HepG2 (cell line): ENCODE data around the gene GPR156. TPM values are rescaled to one million over a fixed set of nuclear protein-coding genes. Genes with fewer than 3 reads are reported as not detected.

ENCODE experiments used
- ATAC-seq: fragments of 200-7000 bp; cut with Tn5 transposase; 3 replicates; pipeline ENCODE4 v1.9.1; 2020; ENCODE audit warnings: mild to moderate bottlenecking, moderate library complexity
- BruUV-seq: library from RNA; stranded (reverse); fragments of 400-500 nt; replicated peaks from 2 replicates; lab custom pipeline; 2021; lab: Mats Ljungman, UMichigan
- CTCF ChIA-PET: fragments of 300-600 bp; formaldehyde crosslinking; extraction: SDS; loops from one replicate; lab custom pipeline; 2021; ENCODE audit warnings: low total read pairs, inconsistent platforms, low intra/inter-chr PET ratio; lab: Yijun Ruan, JAX
- POLR2A ChIA-PET: fragments of 350-600 bp; sonication (Branson Sonifier 250); formaldehyde crosslinking; loops from one replicate; lab custom pipeline; 2020; ENCODE audit warnings: antibody characterized with exemption, inconsistent platforms; lab: Yijun Ruan, JAX
- DNase-seq: peaks from one replicate; pipeline ENCODE4 v3.0.0-alpha.2; 2015; ENCODE audit warnings: low spot score
- FAIRE-seq: peaks from 3 replicates; lab custom pipeline; 2011; peaks lifted over from hg19 to GRCh38; lab: Jason Lieb, UNC
- H2AFZ ChIP-seq: one replicate; pipeline ENCODE4 v1.6.1; 2011; ENCODE audit warnings: low read length, inconsistent platforms
- H3K27ac ChIP-seq: fragments of 300-600 bp; 3 replicates; pipeline ENCODE4 v1.8.0; 2011; ENCODE audit warnings: mixed run types, mild to moderate bottlenecking, mixed read lengths, low read length, inconsistent platforms; ENCODE audit not compliant: insufficient read depth; ENCODE audit errors: extremely low read length
- H3K27me3 ChIP-seq, 2 experiments: fragments of 200-600 bp in 1 of 2; 2 replicates in 1 of 2; 3 replicates in 1 of 2; pipeline versions ENCODE4 v1.6.0 to v1.8.0; 2011; ENCODE audit warnings: low read length in 2 of 2, mild to moderate bottlenecking in 2 of 2, moderate library complexity in 2 of 2, inconsistent platforms in 1 of 2; ENCODE audit not compliant: insufficient read depth in 2 of 2, control insufficient read depth in 1 of 2
- H3K36me3 ChIP-seq, 2 experiments: fragments of 200-600 bp in 1 of 2; replicated peaks in 1 of 2; 2 replicates in 1 of 2; 3 replicates in 1 of 2; pipeline versions ENCODE4 v1.5.1 to v1.8.0; 2011; ENCODE audit warnings: low read length in 2 of 2, inconsistent platforms in 1 of 2; ENCODE audit not compliant: insufficient read depth in 2 of 2, control insufficient read depth in 1 of 2
- H3K4me1 ChIP-seq: 2 replicates; pipeline ENCODE4 v1.5.1; 2012; ENCODE audit warnings: low read length, inconsistent platforms; ENCODE audit not compliant: insufficient read depth
- H3K4me2 ChIP-seq: 2 replicates; pipeline ENCODE4 v1.6.0; 2011; ENCODE audit warnings: low read depth, low read length, inconsistent platforms
- H3K4me3 ChIP-seq, 3 experiments: fragments of 200-600 bp in 1 of 3; sonication (generic), shearing (Covaris generic) in 1 of 3; replicated peaks in 1 of 3; 2 replicates each; pipeline ENCODE4 v1.5.1; 2011 to 2016; ENCODE audit warnings: low read length in 3 of 3, inconsistent platforms in 2 of 3, low read depth in 2 of 3, mild to moderate bottlenecking in 2 of 3, control low read depth in 1 of 3, mixed read lengths in 1 of 3; ENCODE audit not compliant: insufficient read depth in 1 of 3
- H3K79me2 ChIP-seq: one replicate; pipeline ENCODE4 v1.6.1; 2011; ENCODE audit warnings: low read length, inconsistent platforms; ENCODE audit not compliant: insufficient read depth
- H3K9ac ChIP-seq: 2 replicates; pipeline ENCODE4 v1.6.0; 2011; ENCODE audit warnings: mild to moderate bottlenecking, low read depth, low read length, inconsistent platforms; ENCODE audit not compliant: insufficient read depth
- H3K9me3 ChIP-seq: 2 replicates; pipeline ENCODE4 v1.5.1; 2012; ENCODE audit warnings: mild to moderate bottlenecking, low read length
- H4K20me1 ChIP-seq: 2 replicates; pipeline ENCODE4 v1.6.0; 2011; ENCODE audit warnings: inconsistent platforms, mild to moderate bottlenecking, low read length, moderate library complexity; ENCODE audit not compliant: insufficient read depth
- FIP1L1 ChIP-seq: fragments of 200-400 bp; formaldehyde crosslinking; IDR thresholded peaks from 2 replicates; pipeline ENCODE4 v1.6.1; 2018; ENCODE audit warnings: low read depth, mild to moderate bottlenecking, low read length, moderate library complexity, borderline replicate concordance; ENCODE audit not compliant: insufficient read depth
- HNRNPK ChIP-seq: fragments of 200-400 bp; formaldehyde crosslinking; IDR thresholded peaks from 2 replicates; pipeline ENCODE4 v1.6.1; 2018; ENCODE audit warnings: low read length, low read depth, moderate library complexity, mild to moderate bottlenecking; ENCODE audit not compliant: poor library complexity, severe bottlenecking
- JDP2 ChIP-seq: sonication (generic); formaldehyde crosslinking; IDR thresholded peaks from 2 replicates; pipeline ENCODE4 v1.8.1; 2022; ENCODE audit warnings: missing genetic modification reagents, borderline replicate concordance
- MEIS2 ChIP-seq: sonication (generic); formaldehyde crosslinking; IDR thresholded peaks from 2 replicates; pipeline ENCODE4 v1.9.0; 2021; ENCODE audit warnings: mild to moderate bottlenecking, missing genetic modification reagents
- MYC ChIP-seq: sonication (generic); formaldehyde crosslinking; IDR thresholded peaks from 2 replicates; pipeline ENCODE4 v1.9.0; 2021; ENCODE audit warnings: missing genetic modification reagents, borderline replicate concordance
- NR2F1 ChIP-seq, 2 experiments: fragments of 450-650 bp in 1 of 2; formaldehyde crosslinking in 1 of 2; IDR thresholded peaks; 2 replicates each; pipeline versions ENCODE4 v1.5.0 to v1.6.1; 2016 to 2020; ENCODE audit warnings: mild to moderate bottlenecking in 1 of 2, missing compliant biosample characterization in 1 of 2, missing genetic modification reagents in 1 of 2, moderate library complexity in 1 of 2
- PAF1 ChIP-seq: IDR thresholded peaks from 2 replicates; pipeline ENCODE4 v1.6.1; 2016; ENCODE audit warnings: missing genetic modification reagents, missing compliant biosample characterization
- PHB2 ChIP-seq: fragments of 450-650 bp; IDR thresholded peaks from 2 replicates; pipeline ENCODE4 v1.6.1; 2018; ENCODE audit not compliant: partially characterized antibody
- SP5 ChIP-seq: IDR thresholded peaks from 2 replicates; pipeline ENCODE4 v1.6.1; 2016; ENCODE audit warnings: low read depth, borderline replicate concordance
- TSC22D2 ChIP-seq: sonication (generic); formaldehyde crosslinking; IDR thresholded peaks from 2 replicates; pipeline ENCODE4 v1.5.1; 2020; ENCODE audit warnings: missing genetic modification reagents, mild to moderate bottlenecking, borderline replicate concordance
- ZNF432 ChIP-seq: sonication (generic); formaldehyde crosslinking; IDR thresholded peaks from 2 replicates; pipeline ENCODE4 v1.5.0; 2020; ENCODE audit warnings: missing genetic modification reagents, mild to moderate bottlenecking, borderline replicate concordance
- ZNF644 ChIP-seq: IDR thresholded peaks from 2 replicates; pipeline ENCODE4 v1.6.1; 2016; ENCODE audit warnings: low read depth
- ZNF670 ChIP-seq: sonication (generic); formaldehyde crosslinking; IDR thresholded peaks from 2 replicates; pipeline ENCODE4 v1.8.0; 2022; ENCODE audit warnings: mild to moderate bottlenecking, missing genetic modification reagents, borderline replicate concordance
- WGBS: methylation state at CpG from one replicate; pipeline ENCODE4 v1.1.6; 2017; ENCODE audit warnings: low lambda C conversion rate; 5-methylcytosine and 5-hydroxymethylcytosine counted together
- in situ Hi-C: cut with HindIII; loops from 2 replicates; pipeline ENCODE4 v1.10.0; 2017; ENCODE audit warnings: low pct_unique_long_range_greater_than_20kb; ENCODE audit not compliant: extremely low pct_ligation_motif_present
- intact Hi-C: fragments of 100-400 bp; cut with micrococcal nuclease; formaldehyde crosslinking; loops from one replicate; pipeline ENCODE4 v1.10.0; 2022; ENCODE audit not compliant: unreplicated experiment
- polyA plus RNA-seq, 8 experiments: library from polyadenylated mRNA; depleted of rRNA in 3 of 8; stranded (reverse) in 7 of 8; unstranded in 1 of 8; fragments of >200 nt; fragmentation: Illumina TruSeq in 4 of 8; extraction: Trizol in 4 of 8; gene quantifications; 2 replicates each; pipeline versions ENCODE4 v1.2.1 to v1.2.3, GENCODE V29; 2011 to 2016; ENCODE audit warnings: low read depth in 4 of 8, missing spikeins in 1 of 8, mixed read lengths in 1 of 8; ENCODE audit not compliant: insufficient read depth in 1 of 8
- total RNA-seq, 5 experiments: library from RNA; depleted of rRNA; stranded (reverse); fragments of >200 nt; fragmentation: Illumina TruSeq; extraction: Trizol; gene quantifications; 2 replicates each; pipeline ENCODE4 v1.2.3, GENCODE V29; 2016; ENCODE audit warnings: low read depth in 1 of 5
- TF ChIP-seq, protein P1 (sequence below): sonication (generic); formaldehyde crosslinking; IDR thresholded peaks from 2 replicates; pipeline ENCODE4 v1.4.0; 2020; ENCODE audit warnings: missing genetic modification reagents

Gene GPR156
- total and polyA plus RNA-seq, 2 of the 13 experiments (the other 11 are each of a cell fraction or from before 2014, with no cell fraction given), result not detected

DNA sequence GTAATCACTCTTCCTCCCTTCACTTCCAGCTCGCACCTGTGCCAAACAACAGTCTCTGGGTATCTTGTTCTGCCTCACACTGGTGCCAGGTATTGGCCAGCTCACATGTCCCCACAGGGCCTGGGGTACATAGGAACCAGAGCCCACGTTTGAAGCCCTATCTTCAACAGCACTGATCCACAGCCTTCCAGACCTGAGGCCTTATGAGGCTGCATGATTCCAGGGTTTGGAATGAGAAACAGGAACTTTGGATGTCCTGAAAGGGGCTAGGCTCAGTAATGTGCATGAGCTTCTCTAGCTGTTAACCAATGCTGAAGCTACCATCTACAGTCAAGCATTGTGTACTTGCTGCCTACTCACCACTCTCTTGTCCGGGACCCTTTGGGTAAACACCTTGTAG lies 92.4 kb downstream of the GPR156 start:
- no TSS peak for BruUV-seq
- H4K20me1 ChIP-seq, result no peaks in the 10 kb centered on the region
- no peak for FAIRE-seq
- H3K4me1 ChIP-seq, result no peaks in the 10 kb centered on the region
- POLR2A ChIA-PET, result no interaction called here
- TF ChIP-seq JDP2 (CRISPR knock-in tag) (no peak), ZNF670 (CRISPR knock-in tag) (no peak), PAF1 (CRISPR knock-in tag) (no peak), SP5 (CRISPR knock-in tag) (no peak), ZNF432 (CRISPR knock-in tag) (no peak), ZNF644 (CRISPR knock-in tag) (no peak), HNRNPK (no peak)
- TF ChIP-seq, all 625 proteins: peak for 0
- 5% methylated on average over 2 of the region's 3 CpGs for WGBS
- Histone ChIP-seq H3K36me3 (no peaks in the 10 kb centered on the region), H2AFZ (no peak overlapping the region), H3K9me3 (no peaks in the 10 kb centered on the region), H3K27me3 (no peaks in the 10 kb centered on the region), H3K4me2 (no peak overlapping the region), H3K9ac (no peak overlapping the region), H3K27ac (no peak overlapping the region), H3K79me2 (no peaks in the 10 kb centered on the region), H3K4me3 (no peak overlapping the region)
- intact Hi-C loops, result loop anchor here (10.0 kb wide), 1 partner anchor 58 kb away; no protein-coding TSS in a partner anchor
- in situ Hi-C loops, result no loop called here
- DNase-seq (no peak), ATAC-seq (no peak)
- CTCF ChIA-PET, result no interaction called here

DNA sequence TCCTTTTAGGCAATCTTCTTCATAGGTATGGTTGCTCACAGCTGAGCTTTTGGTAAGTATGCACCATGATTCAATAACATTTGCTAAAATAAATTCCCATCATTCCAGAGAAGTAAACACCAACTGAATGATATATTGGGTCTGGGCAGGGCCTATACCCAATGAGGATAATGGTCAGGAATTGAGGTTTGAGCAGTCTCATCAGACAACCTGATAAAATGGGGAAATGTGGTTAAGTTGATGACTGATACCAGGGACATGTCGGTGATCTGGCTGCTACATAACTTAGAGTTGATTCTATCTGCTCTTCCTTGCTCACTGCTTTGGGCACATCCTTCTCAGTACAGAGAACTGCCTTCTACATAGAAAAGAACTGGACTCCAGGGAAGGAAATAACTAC lies 92.9 kb downstream of the GPR156 start:
- FAIRE-seq (no peak), ATAC-seq (no peak), DNase-seq (no peak)
- no peaks in the 10 kb centered on the region for H3K79me2 ChIP-seq
- H3K9me3 ChIP-seq, result no peaks in the 10 kb centered on the region
- H3K4me3 ChIP-seq, result no peak overlapping the region
- WGBS, result 73% methylated on average over 1 of the region's 1 CpG
- no peak overlapping the region for H3K9ac ChIP-seq
- no peak overlapping the region for H2AFZ ChIP-seq
- POLR2A ChIA-PET, result no interaction called here
- TF ChIP-seq FIP1L1, result no peak
- TF ChIP-seq MYC (CRISPR knock-in tag), result no peak
- no peak for TF ChIP-seq PHB2
- TF ChIP-seq TSC22D2 (CRISPR knock-in tag), result no peak
- TF ChIP-seq, protein P1, sequence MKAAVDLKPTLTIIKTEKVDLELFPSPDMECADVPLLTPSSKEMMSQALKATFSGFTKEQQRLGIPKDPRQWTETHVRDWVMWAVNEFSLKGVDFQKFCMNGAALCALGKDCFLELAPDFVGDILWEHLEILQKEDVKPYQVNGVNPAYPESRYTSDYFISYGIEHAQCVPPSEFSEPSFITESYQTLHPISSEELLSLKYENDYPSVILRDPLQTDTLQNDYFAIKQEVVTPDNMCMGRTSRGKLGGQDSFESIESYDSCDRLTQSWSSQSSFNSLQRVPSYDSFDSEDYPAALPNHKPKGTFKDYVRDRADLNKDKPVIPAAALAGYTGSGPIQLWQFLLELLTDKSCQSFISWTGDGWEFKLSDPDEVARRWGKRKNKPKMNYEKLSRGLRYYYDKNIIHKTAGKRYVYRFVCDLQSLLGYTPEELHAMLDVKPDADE (CRISPR knock-in tag), result no peak
- TF ChIP-seq NR2F1 (CRISPR knock-in tag; IDR thresholded peaks at IDR 0.05), result no peak
- TF ChIP-seq MEIS2 (CRISPR knock-in tag), result no peak
- intact Hi-C loops, result loop anchor here (10.0 kb wide), 1 partner anchor 57 kb away; no protein-coding TSS in a partner anchor
- no peaks in the 10 kb centered on the region for H3K4me1 ChIP-seq
- CTCF ChIA-PET, result no interaction called here
- H3K4me2 ChIP-seq, result no peak overlapping the region
- H4K20me1 ChIP-seq, result no peaks in the 10 kb centered on the region
- H3K27me3 ChIP-seq, result no peaks in the 10 kb centered on the region
- H3K36me3 ChIP-seq, result no peaks in the 10 kb centered on the region
- H3K27ac ChIP-seq, result no peak overlapping the region
- in situ Hi-C loops, result no loop called here
- no TSS peak for BruUV-seq
